Loucy (cell line): ENCODE data around the gene GABRA6.

Source experiments
- H2AFZ ChIP-seq: fragments of 200-600 bp; sonication (generic); 2 replicates; pipeline ENCODE4 v1.6.0; 2016; ENCODE audit warnings: antibody characterized with exemption, mild to moderate bottlenecking, low read length, moderate library complexity
- H3F3A ChIP-seq: fragments of 200-600 bp; 2 replicates; pipeline ENCODE4 v1.6.0; 2016; ENCODE audit warnings: antibody characterized with exemption, low read depth, mild to moderate bottlenecking
- H3K27me3 ChIP-seq: fragments of 200-600 bp; sonication (generic); 2 replicates; pipeline ENCODE4 v1.6.1; 2014; ENCODE audit warnings: low read length, mild to moderate bottlenecking; ENCODE audit not compliant: insufficient read depth, poor library complexity, severe bottlenecking
- H3K36me3 ChIP-seq: fragments of 200-600 bp; sonication (generic); 2 replicates; pipeline ENCODE4 v1.6.1; 2016; ENCODE audit warnings: low read length; ENCODE audit not compliant: insufficient read depth
- H3K4me1 ChIP-seq: fragments of 200-600 bp; sonication (generic); 2 replicates; pipeline ENCODE4 v1.5.1; 2014; ENCODE audit warnings: low read length, mild to moderate bottlenecking; ENCODE audit not compliant: insufficient read depth, poor library complexity, severe bottlenecking
- H3K4me2 ChIP-seq: fragments of 200-600 bp; sonication (generic); 2 replicates; pipeline ENCODE4 v1.6.0; 2014; ENCODE audit warnings: antibody characterized with exemption, low read length, low read depth, mild to moderate bottlenecking; ENCODE audit not compliant: poor library complexity, severe bottlenecking
- H3K4me3 ChIP-seq: fragments of 200-600 bp; sonication (generic); 2 replicates; pipeline ENCODE4 v1.5.1; 2014; ENCODE audit warnings: low read length, mild to moderate bottlenecking, mixed read lengths; ENCODE audit not compliant: poor library complexity, severe bottlenecking
- H3K79me2 ChIP-seq: fragments of 200-600 bp; sonication (generic); 2 replicates; pipeline ENCODE4 v1.6.1; 2014; ENCODE audit warnings: low read length; ENCODE audit not compliant: insufficient read depth
- H3K9ac ChIP-seq: fragments of 200-600 bp; sonication (generic); 2 replicates; pipeline ENCODE4 v1.6.0; 2014; ENCODE audit warnings: mild to moderate bottlenecking, low read depth, low read length, moderate library complexity; ENCODE audit not compliant: poor library complexity, severe bottlenecking
- H3K9me2 ChIP-seq: fragments of 200-600 bp; sonication (generic); replicated peaks from 2 replicates; pipeline ENCODE4 v1.6.1; 2016; ENCODE audit warnings: low read depth, low read length, mixed read lengths
- H3K9me3 ChIP-seq: fragments of 200-600 bp; sonication (generic); 2 replicates; pipeline ENCODE4 v1.6.1; 2014; ENCODE audit warnings: mild to moderate bottlenecking, antibody characterized with exemption, low read length, low read depth; ENCODE audit not compliant: insufficient read depth
- H4K20me1 ChIP-seq: fragments of 200-600 bp; sonication (generic); 2 replicates; pipeline ENCODE4 v1.6.0; 2014; ENCODE audit warnings: antibody characterized with exemption, low read length, mild to moderate bottlenecking; ENCODE audit not compliant: insufficient read depth, poor library complexity, severe bottlenecking
- CTCF ChIP-seq: fragments of 200-600 bp; sonication (generic); conservative IDR thresholded peaks from 2 replicates; pipeline ENCODE4 v1.5.1; 2014; ENCODE audit warnings: mild to moderate bottlenecking, antibody characterized with exemption, low read length
- EZH2phosphoT487 ChIP-seq: fragments of 200-600 bp; IDR thresholded peaks from 2 replicates; pipeline ENCODE4 v1.6.1; 2018; ENCODE audit warnings: antibody characterized with exemption, mild to moderate bottlenecking, moderate library complexity, borderline replicate concordance

GABRA6 gene

DNA sequence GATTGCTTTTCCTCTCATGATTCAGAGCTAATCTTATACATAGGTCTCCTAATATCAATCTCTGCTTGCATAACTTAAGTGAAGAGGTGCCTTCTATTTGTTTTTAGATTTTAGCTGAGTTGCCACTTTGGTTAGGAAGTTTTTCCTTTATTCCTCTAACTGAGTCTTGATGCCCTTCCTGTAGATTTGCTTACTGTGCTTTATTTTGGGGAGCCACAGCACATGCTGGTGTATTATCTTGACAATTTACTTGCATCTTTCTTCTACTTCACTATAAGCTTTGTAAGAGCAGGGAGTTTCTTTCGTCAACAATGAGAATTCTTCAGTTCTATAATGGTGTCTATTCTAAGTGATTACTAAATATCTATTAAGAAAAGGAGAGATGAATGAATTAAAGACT lies 54.9 kb downstream of the GABRA6 start:
- no peak overlapping the region for H2AFZ ChIP-seq
- no peaks in the 10 kb centered on the region for H3K4me1 ChIP-seq
- no peak overlapping the region for H3K9ac ChIP-seq
- no peaks in the 10 kb centered on the region for H3K79me2 ChIP-seq
- no peak for TF ChIP-seq CTCF
- TF ChIP-seq EZH2phosphoT487 = no peak
- H3K27me3 ChIP-seq = no peaks in the 10 kb centered on the region
- H3K4me2 ChIP-seq = no peak overlapping the region
- H3K36me3 ChIP-seq = no peaks in the 10 kb centered on the region
- no peaks in the 10 kb centered on the region for H3F3A ChIP-seq
- H3K4me3 ChIP-seq = no peak overlapping the region
- no peaks in the 10 kb centered on the region for H3K9me2 ChIP-seq
- no peaks in the 10 kb centered on the region for H4K20me1 ChIP-seq
- H3K9me3 ChIP-seq = no peaks in the 10 kb centered on the region

GRCh38 chr5:161744276-161744675 lies 58.8 kb downstream of the GABRA6 start:
- no peaks in the 10 kb centered on the region for H3K36me3 ChIP-seq
- no peaks in the 10 kb centered on the region for H3K9me2 ChIP-seq
- no peak overlapping the region for H3K4me2 ChIP-seq
- H2AFZ ChIP-seq = no peak overlapping the region
- H3K4me3 ChIP-seq = no peak overlapping the region
- TF ChIP-seq CTCF (no peak), EZH2phosphoT487 (no peak)
- no peaks in the 10 kb centered on the region for H3K4me1 ChIP-seq
- H4K20me1 ChIP-seq = no peaks in the 10 kb centered on the region
- no peak overlapping the region for H3K9ac ChIP-seq
- H3K9me3 ChIP-seq = no peaks in the 10 kb centered on the region
- H3K79me2 ChIP-seq = no peaks in the 10 kb centered on the region
- H3F3A ChIP-seq = no peaks in the 10 kb centered on the region
- H3K27me3 ChIP-seq = no peaks in the 10 kb centered on the region

GRCh38 chr5:161745392-161745791 lies 59.9 kb downstream of the GABRA6 start:
- no peaks in the 10 kb centered on the region for H3K79me2 ChIP-seq
- H3K4me1 ChIP-seq = no peaks in the 10 kb centered on the region
- TF ChIP-seq CTCF (no peak), EZH2phosphoT487 (no peak)
- no peaks in the 10 kb centered on the region for H3K9me3 ChIP-seq
- no peak overlapping the region for H2AFZ ChIP-seq
- H3K4me3 ChIP-seq = no peak overlapping the region
- no peaks in the 10 kb centered on the region for H3K9me2 ChIP-seq
- no peaks in the 10 kb centered on the region for H4K20me1 ChIP-seq
- H3K36me3 ChIP-seq = no peaks in the 10 kb centered on the region
- no peak overlapping the region for H3K4me2 ChIP-seq
- no peaks in the 10 kb centered on the region for H3K27me3 ChIP-seq
- H3F3A ChIP-seq = no peaks in the 10 kb centered on the region
- H3K9ac ChIP-seq = no peak overlapping the region
